IMR-90 (cell line): Measurements from ENCODE around the gene HCN2. TPM values are rescaled to one million over a fixed set of nuclear protein-coding genes. Genes with fewer than 3 reads are reported as not detected.

Experiments used
- ATAC-seq: fragments of 200-7000 bp; cut with Tn5 transposase; 2 replicates; pipeline ENCODE4 v1.9.1; 2020; ENCODE audit warnings: low read depth, mild to moderate bottlenecking, moderate library complexity
- BruUV-seq: library from RNA; stranded (reverse); fragments of 400-500 nt; replicated peaks from 2 replicates; lab custom pipeline; 2021; lab: Mats Ljungman, UMichigan
- CTCF ChIA-PET: fragments of 300-600 bp; formaldehyde crosslinking; extraction: SDS; loops from one replicate; lab custom pipeline; 2021; ENCODE audit warnings: antibody characterized with exemption; lab: Yijun Ruan, JAX
- POLR2A ChIA-PET: fragments of 300-600 bp; sonication (Branson Sonifier 250); formaldehyde crosslinking; loops from one replicate; lab custom pipeline; 2022; ENCODE audit warnings: antibody characterized with exemption; ENCODE audit not compliant: unreplicated experiment; lab: Charles Lee
- DNase-seq: peaks from one replicate; pipeline ENCODE4 v3.0.0; 2013
- H2AFZ ChIP-seq: replicated peaks from 2 replicates; pipeline ENCODE3; 2013; ENCODE audit warnings: low read length, mild to moderate bottlenecking; ENCODE audit not compliant: poor library complexity
- H2AK5ac ChIP-seq: 2 replicates; pipeline ENCODE4 v1.6.1; 2013; ENCODE audit warnings: low read depth, low read length, inconsistent platforms
- H2AK9ac ChIP-seq: replicated peaks from 2 replicates; pipeline ENCODE3; 2013; ENCODE audit warnings: mild to moderate bottlenecking, low read depth, low read length, moderate library complexity; ENCODE audit not compliant: poor library complexity
- H2BK120ac ChIP-seq: 2 replicates; pipeline ENCODE4 v1.6.1; 2013; ENCODE audit warnings: low read depth, low read length, inconsistent platforms
- H2BK15ac ChIP-seq: 3 replicates; pipeline ENCODE4 v1.6.1; 2013; ENCODE audit warnings: low read depth, low read length, inconsistent platforms
- H2BK20ac ChIP-seq: 2 replicates; pipeline ENCODE4 v1.6.1; 2013; ENCODE audit warnings: low read depth, mild to moderate bottlenecking, inconsistent platforms, low read length, moderate library complexity
- H2BK5ac ChIP-seq: 2 replicates; pipeline ENCODE4 v1.6.1; 2013; ENCODE audit warnings: mild to moderate bottlenecking, low read depth, low read length, inconsistent platforms; ENCODE audit not compliant: poor library complexity, severe bottlenecking
- H3K14ac ChIP-seq: replicated peaks from 2 replicates; pipeline ENCODE4 v1.6.1; 2013; ENCODE audit warnings: low read depth, low read length, inconsistent platforms
- H3K18ac ChIP-seq: 2 replicates; pipeline ENCODE4 v1.6.1; 2013; ENCODE audit warnings: low read depth, low read length, control low read depth
- H3K23ac ChIP-seq: 2 replicates; pipeline ENCODE4 v1.6.1; 2013; ENCODE audit warnings: low read depth, low read length, inconsistent platforms
- H3K27ac ChIP-seq: 2 replicates; pipeline ENCODE4 v1.5.1; 2013; ENCODE audit warnings: mild to moderate bottlenecking, control low read depth, low read length; ENCODE audit not compliant: insufficient read depth
- H3K27me3 ChIP-seq: 2 replicates; pipeline ENCODE4 v1.6.1; 2013; ENCODE audit warnings: low read length; ENCODE audit not compliant: control insufficient read depth, insufficient read depth
- H3K36me3 ChIP-seq: 2 replicates; pipeline ENCODE4 v1.6.1; 2013; ENCODE audit warnings: low read length, mixed read lengths; ENCODE audit not compliant: control insufficient read depth, insufficient read depth
- H3K4ac ChIP-seq: 2 replicates; pipeline ENCODE4 v1.6.1; 2013; ENCODE audit warnings: low read depth, low read length, inconsistent platforms
- H3K4me1 ChIP-seq: 2 replicates; pipeline ENCODE4 v1.6.1; 2013; ENCODE audit warnings: low read length, mixed read lengths; ENCODE audit not compliant: control insufficient read depth, insufficient read depth
- H3K4me2 ChIP-seq: 2 replicates; pipeline ENCODE4 v1.6.1; 2013; ENCODE audit warnings: low read depth, mild to moderate bottlenecking, control low read depth, low read length, moderate library complexity
- H3K4me3 ChIP-seq: 2 replicates; pipeline ENCODE4 v1.5.1; 2013; ENCODE audit warnings: low read depth, mild to moderate bottlenecking, control low read depth, low read length, moderate library complexity; ENCODE audit not compliant: insufficient read depth
- H3K56ac ChIP-seq: 2 replicates; pipeline ENCODE4 v1.6.1; 2013; ENCODE audit warnings: low read length, inconsistent platforms; ENCODE audit not compliant: insufficient read depth; ENCODE audit errors: extremely low read depth
- H3K79me1 ChIP-seq, 2 experiments: 2 replicates each; pipeline ENCODE4 v1.6.1; 2013; ENCODE audit warnings: low read length in 2 of 2, inconsistent platforms in 1 of 2, low read depth in 1 of 2
- H3K9ac ChIP-seq: 2 replicates; pipeline ENCODE4 v1.6.1; 2013; ENCODE audit warnings: low read depth, low read length, control low read depth
- H3K9me1 ChIP-seq: 2 replicates; pipeline ENCODE4 v1.6.1; 2013; ENCODE audit warnings: low read length, inconsistent platforms; ENCODE audit not compliant: insufficient read depth
- H3K9me3 ChIP-seq: 2 replicates; pipeline ENCODE4 v1.6.1; 2013; ENCODE audit warnings: low read length; ENCODE audit not compliant: control insufficient read depth, insufficient read depth
- H4K20me1 ChIP-seq: 2 replicates; pipeline ENCODE4 v1.6.1; 2013; ENCODE audit warnings: low read length, inconsistent platforms; ENCODE audit not compliant: insufficient read depth
- H4K5ac ChIP-seq: 2 replicates; pipeline ENCODE4 v1.6.1; 2013; ENCODE audit warnings: mild to moderate bottlenecking, low read depth, low read length, control low read depth
- H4K8ac ChIP-seq, 2 experiments: 2 replicates each; pipeline ENCODE4 v1.6.1; 2013; ENCODE audit warnings: low read depth in 2 of 2, low read length in 2 of 2, control low read depth in 1 of 2, inconsistent platforms in 1 of 2
- H4K91ac ChIP-seq: 2 replicates; pipeline ENCODE4 v1.6.1; 2013; ENCODE audit warnings: low read depth, low read length, inconsistent platforms; ENCODE audit not compliant: insufficient read depth
- BHLHE40 ChIP-seq: fragments of 150-350 bp; IDR thresholded peaks from 2 replicates; pipeline ENCODE4 v1.6.1; 2016; ENCODE audit warnings: mild to moderate bottlenecking, low read depth, low read length
- CHD1 ChIP-seq: IDR thresholded peaks from 2 replicates; pipeline ENCODE4 v1.6.1; 2012; ENCODE audit warnings: low read depth, low read length, improper control_type of control experiment
- FOS ChIP-seq: fragments of 150-350 bp; IDR thresholded peaks from 2 replicates; pipeline ENCODE4 v1.6.1; 2016; ENCODE audit warnings: low read depth, low read length
- MAFK ChIP-seq: IDR thresholded peaks from 2 replicates; pipeline ENCODE4 v1.6.1; 2012; ENCODE audit warnings: low read depth, low read length, improper control_type of control experiment
- MAZ ChIP-seq: IDR thresholded peaks from 2 replicates; pipeline ENCODE4 v1.6.1; 2012; ENCODE audit warnings: low read depth, mild to moderate bottlenecking, low read length, improper control_type of control experiment, moderate library complexity, borderline replicate concordance
- MXI1 ChIP-seq: IDR thresholded peaks from 2 replicates; pipeline ENCODE4 v1.6.1; 2012; ENCODE audit warnings: low read depth, mild to moderate bottlenecking, low read length, moderate library complexity, borderline replicate concordance
- POLR2A ChIP-seq: IDR thresholded peaks from 2 replicates; pipeline ENCODE4 v1.6.1; 2012; ENCODE audit warnings: mild to moderate bottlenecking, low read depth, low read length
- RAD21 ChIP-seq: IDR thresholded peaks from 2 replicates; pipeline ENCODE4 v1.6.1; 2012; ENCODE audit warnings: low read length, improper control_type of control experiment
- RCOR1 ChIP-seq: IDR thresholded peaks from 2 replicates; pipeline ENCODE4 v1.6.1; 2012; ENCODE audit warnings: mild to moderate bottlenecking, low read length, improper control_type of control experiment; ENCODE audit not compliant: insufficient replicate concordance
- RFX5 ChIP-seq: IDR thresholded peaks from 2 replicates; pipeline ENCODE4 v1.8.0; 2012; ENCODE audit warnings: low read depth, mild to moderate bottlenecking, low read length, moderate library complexity
- SMC3 ChIP-seq: fragments of 150-350 bp; IDR thresholded peaks from 2 replicates; pipeline ENCODE4 v1.6.1; 2016; ENCODE audit warnings: low read depth, mild to moderate bottlenecking, antibody characterized with exemption, low read length, moderate library complexity
- WGBS, 2 experiments: methylation state at CpG; one replicate each; pipeline versions ENCODE4 v1.1.5 to v1.1.7; 2013; ENCODE audit warnings: missing lambda C conversion rate in 2 of 2; ENCODE audit not compliant: insufficient read length in 1 of 2; ENCODE audit errors: extremely low coverage in 2 of 2; 5-methylcytosine and 5-hydroxymethylcytosine counted together
- dilution Hi-C: fragments of 300-500 bp; cut with HindIII; formaldehyde crosslinking; loops from one replicate; pipeline ENCODE4 v1.14.3; 2018; ENCODE audit warnings: low sequenced_read_pairs; ENCODE audit not compliant: unreplicated experiment
- in situ Hi-C: fragments of 300-500 bp; cut with MboI; formaldehyde crosslinking; loops from 3 replicates; pipeline ENCODE4 v1.14.3; 2019; ENCODE audit warnings: low sequenced_read_pairs, inconsistent platforms, mixed read lengths
- intact Hi-C: fragments of 100-400 bp; cut with micrococcal nuclease; formaldehyde crosslinking; loops from 2 replicates; pipeline ENCODE4 v1.10.0; 2022
- polyA plus RNA-seq, 3 experiments: library from polyadenylated mRNA; depleted of rRNA; stranded (reverse); fragments of >200 nt; gene quantifications; 2 replicates each; pipeline ENCODE4 v1.2.3, GENCODE V29; 2012; ENCODE audit warnings: low replicate concordance in 1 of 3
- total RNA-seq: library from RNA; depleted of rRNA; stranded (reverse); fragments of >200 nt; gene quantifications from 2 replicates; pipeline ENCODE4 v1.2.3, GENCODE V29; 2012

Gene HCN2
- total and polyA plus RNA-seq, 2 of the 4 experiments (the other 2 are of a cell fraction), result 0.72 to 2.6 TPM

GRCh38 chr19:607301-608154 lies 17.8 kb downstream of the HCN2 start:
- intact Hi-C loops (no loop called here), in situ Hi-C loops (no loop called here), dilution Hi-C loops (no loop called here)
- Histone ChIP-seq H3K27me3 (no peaks in the 10 kb centered on the region), H2BK20ac (no peak overlapping the region), H3K4me3 (no peak overlapping the region), H3K36me3 (no peaks in the 10 kb centered on the region), H3K14ac (no peak overlapping the region), H3K9me3 (no peaks in the 10 kb centered on the region), H4K91ac (no peak overlapping the region), H4K20me1 (peaks cover 12% of the 10 kb centered on the region), H2AFZ (no peak overlapping the region), H2BK120ac (no peak overlapping the region), H3K9me1 (peaks cover 7% of the 10 kb centered on the region), H3K4ac (no peak overlapping the region), H3K18ac (no peak overlapping the region), H2BK15ac (no peak overlapping the region), H3K23ac (no peak overlapping the region), H4K8ac (no peak overlapping the region), H3K56ac (no peak overlapping the region), H3K4me1 (peaks cover 10% of the 10 kb centered on the region), H4K5ac (no peak overlapping the region), H3K4me2 (no peak overlapping the region), H2AK9ac (no peak overlapping the region), H2BK5ac (no peak overlapping the region), H3K27ac (no peak overlapping the region), H3K79me1 (no peaks in the 10 kb centered on the region), H2AK5ac (no peak overlapping the region), H3K9ac (no peak overlapping the region)
- TF ChIP-seq MXI1 (no peak), FOS (no peak), CHD1 (no peak), POLR2A (no peak), SMC3 (no peak), RCOR1 (no peak), MAZ (no peak), MAFK (no peak), RFX5 (no peak), RAD21 (no peak), BHLHE40 (no peak)
- BruUV-seq, result no TSS peak
- CTCF ChIA-PET, result no interaction called here
- POLR2A ChIA-PET, result no interaction called here
- no peak for ATAC-seq
- DNase-seq, result no peak
- WGBS, 2 experiments, result 85% methylated on average over 18 of the region's 30 CpGs; no CpG with 5 or more reads in 1 of the 2 experiments
